NT2/D1 (cell line): Measurements from ENCODE around the gene EBF4.

Source experiments
- DNase-seq: peaks from one replicate; pipeline ENCODE4 v3.0.0-alpha.2; 2011; ENCODE audit warnings: low read depth, low spot score
- H3K27me3 ChIP-seq: 2 replicates; pipeline ENCODE4 v1.6.0; 2011; ENCODE audit warnings: mild to moderate bottlenecking; ENCODE audit not compliant: insufficient read length, insufficient read depth
- H3K36me3 ChIP-seq: 2 replicates; pipeline ENCODE4 v1.6.1; 2011; ENCODE audit warnings: mild to moderate bottlenecking, low read length, mixed read lengths; ENCODE audit not compliant: insufficient read depth, insufficient read length
- H3K4me1 ChIP-seq: 2 replicates; pipeline ENCODE4 v1.5.1; 2011; ENCODE audit not compliant: insufficient read depth, insufficient read length
- H3K4me3 ChIP-seq: 2 replicates; pipeline ENCODE4 v1.5.1; 2011; ENCODE audit warnings: low read depth; ENCODE audit not compliant: insufficient read length
- H3K9ac ChIP-seq: 2 replicates; pipeline ENCODE4 v1.6.0; 2011; ENCODE audit warnings: low read depth; ENCODE audit not compliant: insufficient read length
- H3K9me3 ChIP-seq: 2 replicates; pipeline ENCODE4 v1.5.1; 2011; ENCODE audit warnings: mild to moderate bottlenecking, low read length; ENCODE audit not compliant: insufficient read depth
- SUZ12 ChIP-seq: IDR thresholded peaks from 2 replicates; pipeline ENCODE4 v1.6.1; 2011; ENCODE audit not compliant: insufficient read length, insufficient read depth; ENCODE audit errors: extremely low read depth
- YY1 ChIP-seq: IDR thresholded peaks from 2 replicates; pipeline ENCODE4 v1.6.1; 2011; ENCODE audit not compliant: insufficient read length, insufficient read depth
- ZNF274 ChIP-seq: IDR thresholded peaks from 2 replicates; pipeline ENCODE4 v1.6.1; 2011; ENCODE audit warnings: mild to moderate bottlenecking, low read depth, low read length

Gene EBF4

GRCh38 chr20:2775139-2775538, 82.6 kb downstream of the EBF4 start:
- no peak for DNase-seq
- Histone ChIP-seq H3K9ac (no peak overlapping the region), H3K27me3 (no peaks in the 10 kb centered on the region), H3K4me3 (no peak overlapping the region), H3K36me3 (no peaks in the 10 kb centered on the region), H3K9me3 (no peaks in the 10 kb centered on the region), H3K4me1 (no peaks in the 10 kb centered on the region)
- no peak for TF ChIP-seq ZNF274
- TF ChIP-seq SUZ12, result no peak
- no peak for TF ChIP-seq YY1

DNA sequence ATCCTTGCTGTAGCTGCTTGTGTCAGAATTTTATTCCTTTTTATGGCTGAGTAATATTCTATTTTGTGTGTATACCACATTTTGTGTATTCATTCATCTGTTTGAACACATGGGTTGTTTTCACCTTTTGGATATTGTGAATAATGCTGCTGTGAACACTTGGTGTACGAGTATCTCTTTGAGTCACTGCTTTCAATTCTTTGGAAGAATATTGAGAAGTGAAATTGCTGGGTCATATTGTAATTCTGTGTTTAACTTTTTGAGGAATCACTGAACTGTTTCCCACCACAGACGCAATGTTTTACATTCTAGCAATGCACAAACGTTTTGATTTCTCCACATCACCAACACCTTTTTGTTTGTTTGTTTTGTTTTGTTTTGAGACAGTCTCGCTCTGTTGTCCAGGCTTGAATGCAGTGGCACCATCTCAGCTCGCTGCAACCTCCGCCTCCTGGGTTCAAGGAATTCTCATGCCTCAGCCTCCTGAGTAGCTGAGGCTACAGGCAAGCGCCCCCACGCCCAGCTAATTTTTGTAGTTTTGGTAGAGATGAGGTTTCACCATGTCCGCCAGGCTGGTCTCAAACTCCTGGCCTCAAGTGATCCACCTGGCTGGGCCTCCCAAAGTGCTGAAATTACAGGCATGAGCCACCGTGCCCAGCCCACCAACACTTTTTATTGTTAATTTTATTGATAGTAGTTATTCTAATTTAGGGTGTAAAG, 86.2 kb downstream of the EBF4 start:
- TF ChIP-seq ZNF274, result no peak
- TF ChIP-seq SUZ12, result no peak
- TF ChIP-seq YY1, result no peak
- H3K4me3 ChIP-seq, result no peak overlapping the region
- H3K9me3 ChIP-seq, result no peaks in the 10 kb centered on the region
- H3K36me3 ChIP-seq, result no peaks in the 10 kb centered on the region
- no peaks in the 10 kb centered on the region for H3K4me1 ChIP-seq
- DNase-seq, result no peak
- no peak overlapping the region for H3K9ac ChIP-seq
- H3K27me3 ChIP-seq, result no peaks in the 10 kb centered on the region

GRCh38 chr20:2780948-2781347, 88.4 kb downstream of the EBF4 start:
- Histone ChIP-seq H3K4me3 (no peak overlapping the region), H3K9ac (no peak overlapping the region), H3K9me3 (no peaks in the 10 kb centered on the region), H3K4me1 (no peaks in the 10 kb centered on the region), H3K27me3 (no peaks in the 10 kb centered on the region), H3K36me3 (no peaks in the 10 kb centered on the region)
- no peak for DNase-seq
- TF ChIP-seq YY1, result no peak
- TF ChIP-seq SUZ12, result no peak
- TF ChIP-seq ZNF274, result no peak

GRCh38 chr20:2783908-2784566, 91.5 kb downstream of the EBF4 start:
- H3K4me3 ChIP-seq, result no peak overlapping the region
- H3K27me3 ChIP-seq, result no peaks in the 10 kb centered on the region
- no peak overlapping the region for H3K9ac ChIP-seq
- TF ChIP-seq SUZ12 (no peak), YY1 (no peak), ZNF274 (no peak)
- no peak for DNase-seq
- H3K4me1 ChIP-seq, result no peaks in the 10 kb centered on the region
- no peaks in the 10 kb centered on the region for H3K36me3 ChIP-seq
- H3K9me3 ChIP-seq, result peaks cover 4% of the 10 kb centered on the region; the same call in 1 of the 2 replicates

DNA sequence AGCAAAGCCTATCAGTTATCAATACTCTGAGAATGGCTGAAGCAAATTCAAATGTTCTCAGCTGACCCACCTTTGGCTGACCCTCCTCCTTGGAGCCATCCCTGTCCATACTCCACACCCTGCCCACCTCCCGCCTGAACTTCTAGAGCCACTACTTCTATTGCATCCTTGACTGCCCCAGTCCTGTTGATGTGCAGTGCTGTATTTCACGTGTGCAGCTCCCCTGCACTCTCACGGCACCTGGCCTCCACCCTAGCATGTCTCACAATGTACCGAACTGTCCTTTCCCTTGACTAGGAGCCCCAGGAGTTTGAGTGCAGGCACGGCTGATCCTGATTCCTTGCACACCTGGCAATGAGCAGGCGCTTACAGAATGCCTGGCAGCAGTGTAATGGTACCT, 100.9 kb downstream of the EBF4 start:
- DNase-seq, result no peak
- H3K4me1 ChIP-seq, result no peaks in the 10 kb centered on the region
- no peak overlapping the region for H3K9ac ChIP-seq
- TF ChIP-seq YY1 (no peak), ZNF274 (no peak), SUZ12 (no peak)
- no peak overlapping the region for H3K4me3 ChIP-seq
- H3K9me3 ChIP-seq, result no peaks in the 10 kb centered on the region
- H3K27me3 ChIP-seq, result no peaks in the 10 kb centered on the region
- peaks cover 50% of the 10 kb centered on the region for H3K36me3 ChIP-seq

DNA sequence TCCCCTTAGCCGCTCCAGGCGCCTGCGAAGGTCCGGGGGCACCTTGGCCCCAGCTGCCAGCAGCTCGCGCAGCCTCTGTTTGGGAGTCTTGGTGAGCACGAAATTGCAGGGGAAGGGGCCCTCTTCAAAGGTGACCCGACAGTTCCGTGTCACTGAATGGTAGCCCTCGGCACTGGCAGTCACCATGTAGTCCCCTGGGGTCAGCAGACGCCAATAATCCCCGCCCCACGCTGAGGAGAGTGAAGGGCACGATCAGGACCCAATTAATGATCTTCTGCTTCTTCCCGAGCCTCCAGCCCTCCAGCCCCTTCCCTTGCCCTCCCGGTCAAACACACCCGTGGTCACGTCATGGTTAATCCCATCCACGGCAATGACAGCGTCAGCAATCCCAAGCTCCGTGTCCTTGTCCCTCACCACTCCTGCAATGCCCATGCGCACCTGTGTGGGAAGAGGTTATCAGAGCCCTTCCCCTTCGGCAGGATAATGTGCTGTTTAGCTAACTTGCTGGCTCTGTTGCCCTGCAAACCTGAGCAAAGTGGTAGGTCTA, 101.7 kb downstream of the EBF4 start:
- Histone ChIP-seq H3K4me3 (no peak overlapping the region), H3K36me3 (peaks cover 54% of the 10 kb centered on the region), H3K9ac (no peak overlapping the region), H3K4me1 (no peaks in the 10 kb centered on the region), H3K27me3 (no peaks in the 10 kb centered on the region), H3K9me3 (no peaks in the 10 kb centered on the region)
- DNase-seq, result no peak
- no peak for TF ChIP-seq ZNF274
- no peak for TF ChIP-seq YY1
- no peak for TF ChIP-seq SUZ12

DNA sequence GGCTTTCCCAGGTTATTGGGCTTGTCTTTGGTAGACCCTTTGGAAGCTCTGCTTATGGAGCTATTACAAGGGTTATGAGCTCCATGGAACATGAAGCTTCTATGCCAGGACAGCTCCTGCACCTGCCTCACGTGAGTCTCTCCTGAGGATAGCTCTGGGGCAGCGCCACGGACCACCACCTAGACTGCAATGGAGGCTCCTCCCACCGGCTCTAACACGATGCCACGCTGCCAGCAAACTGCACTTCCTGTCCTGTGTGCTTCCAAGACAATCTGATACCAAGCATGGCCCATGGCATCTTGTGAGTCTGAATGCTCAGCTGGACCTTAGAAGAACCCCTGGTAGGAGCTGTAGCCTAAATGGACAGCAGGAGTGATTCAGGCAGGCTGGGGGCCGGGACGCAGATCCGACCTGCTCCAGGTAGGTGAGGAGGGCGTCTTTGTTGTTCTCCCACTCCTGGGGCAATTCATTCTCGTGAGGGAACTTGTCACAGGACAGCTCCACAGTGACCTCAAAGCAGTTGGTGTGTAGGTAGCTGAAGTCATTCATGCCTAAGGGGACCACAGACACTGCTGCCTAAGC, 102.4 kb downstream of the EBF4 start:
- TF ChIP-seq ZNF274 (no peak), SUZ12 (no peak), YY1 (no peak)
- DNase-seq, result no peak
- no peak overlapping the region for H3K4me3 ChIP-seq
- peaks cover 54% of the 10 kb centered on the region for H3K36me3 ChIP-seq
- H3K4me1 ChIP-seq, result no peaks in the 10 kb centered on the region
- H3K9me3 ChIP-seq, result no peaks in the 10 kb centered on the region
- no peaks in the 10 kb centered on the region for H3K27me3 ChIP-seq
- no peak overlapping the region for H3K9ac ChIP-seq
